GM18498 (cell line): ENCODE measurements around the gene KRT79.

Experiments
- ATAC-seq: cut with Tn5 transposase; IDR thresholded peaks from one replicate; pipeline ENCODE4 v1.9.1; 2021; ENCODE audit warnings: mild to moderate bottlenecking, moderate library complexity; ENCODE audit not compliant: unreplicated experiment

Gene KRT79

GRCh38 chr12:52820521-52820920 lies 13.6 kb downstream of the KRT79 start:
- ATAC-seq: no peak

- no peak for ATAC-seq
These were observed 14.2 kb downstream of the KRT79 start for GRCh38 chr12:52819731-52820510.

DNA sequence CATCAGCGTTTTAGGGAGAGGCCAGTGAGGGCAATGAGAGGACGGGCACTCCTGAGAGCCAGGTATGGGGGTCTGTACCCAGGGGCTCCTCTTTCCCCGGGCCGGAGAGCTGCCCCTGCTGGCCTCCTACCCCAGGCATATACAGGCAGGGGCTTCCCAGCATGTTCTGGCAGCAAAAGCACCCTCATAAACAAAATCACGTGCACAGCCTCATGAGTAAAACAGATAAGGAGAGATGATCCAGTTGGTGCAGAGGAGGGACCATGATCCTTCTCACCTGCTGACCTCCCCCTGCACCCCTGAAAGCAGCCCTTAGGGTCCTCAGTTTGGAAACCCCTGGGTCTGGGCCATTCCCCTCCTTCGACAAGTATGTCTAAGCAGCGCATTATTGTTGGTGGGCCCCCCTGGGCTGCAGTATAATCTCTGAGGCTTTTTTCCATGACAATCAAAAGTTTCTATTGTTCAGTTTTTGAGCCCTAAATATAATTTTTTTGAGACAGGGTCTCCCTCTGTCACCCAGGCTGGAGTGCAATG lies 15.2 kb downstream of the KRT79 start:
- no peak for ATAC-seq

DNA sequence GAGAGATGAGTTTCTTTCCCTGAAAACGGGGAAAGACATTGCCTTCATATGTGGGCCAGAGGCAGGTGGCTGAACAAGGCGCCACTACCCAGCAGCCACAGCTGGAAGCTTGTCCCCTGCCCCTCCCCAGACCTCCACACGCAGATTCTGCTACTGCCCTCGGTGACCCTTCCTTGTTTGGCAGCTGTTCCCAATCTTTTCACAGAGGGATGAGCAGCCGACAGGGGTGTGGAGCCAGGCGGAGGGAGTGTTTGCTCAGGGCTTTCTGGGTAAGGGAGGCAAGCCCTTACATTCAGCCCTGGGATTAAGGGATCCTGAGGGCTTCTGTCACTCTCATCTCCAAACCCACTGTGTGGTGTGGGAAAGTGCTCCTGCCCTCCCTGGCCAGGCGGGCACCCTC lies 15.7 kb downstream of the KRT79 start:
- ATAC-seq: no peak

DNA sequence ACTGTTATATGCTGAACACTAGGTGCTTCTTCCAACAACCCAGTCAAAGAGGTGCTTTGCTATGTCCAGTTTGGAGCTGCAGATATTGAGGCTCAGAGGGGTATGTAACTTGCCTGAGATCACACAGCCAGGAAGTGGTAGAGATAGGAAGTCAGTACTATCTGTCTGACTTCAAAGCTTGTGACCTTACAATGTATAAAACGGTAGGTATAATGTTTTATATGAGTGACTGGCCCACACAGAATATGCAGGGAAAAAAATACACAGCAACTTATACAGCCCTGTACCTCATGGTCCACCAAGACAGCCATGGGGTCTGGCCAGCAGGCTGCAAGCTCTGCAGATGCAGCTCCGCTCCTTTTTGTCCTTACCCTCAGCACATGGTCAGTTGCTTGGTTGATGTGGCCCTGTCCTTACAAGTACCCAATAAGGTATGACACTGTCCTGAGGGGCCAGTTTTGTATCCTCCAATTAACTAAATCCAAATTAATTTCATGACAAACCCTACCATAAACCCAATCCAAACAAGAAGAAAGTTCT lies 16.3 kb downstream of the KRT79 start:
- ATAC-seq: no peak

- no peak for ATAC-seq
These were observed 17.0 kb downstream of the KRT79 start for GRCh38 chr12:52817003-52817698.

DNA sequence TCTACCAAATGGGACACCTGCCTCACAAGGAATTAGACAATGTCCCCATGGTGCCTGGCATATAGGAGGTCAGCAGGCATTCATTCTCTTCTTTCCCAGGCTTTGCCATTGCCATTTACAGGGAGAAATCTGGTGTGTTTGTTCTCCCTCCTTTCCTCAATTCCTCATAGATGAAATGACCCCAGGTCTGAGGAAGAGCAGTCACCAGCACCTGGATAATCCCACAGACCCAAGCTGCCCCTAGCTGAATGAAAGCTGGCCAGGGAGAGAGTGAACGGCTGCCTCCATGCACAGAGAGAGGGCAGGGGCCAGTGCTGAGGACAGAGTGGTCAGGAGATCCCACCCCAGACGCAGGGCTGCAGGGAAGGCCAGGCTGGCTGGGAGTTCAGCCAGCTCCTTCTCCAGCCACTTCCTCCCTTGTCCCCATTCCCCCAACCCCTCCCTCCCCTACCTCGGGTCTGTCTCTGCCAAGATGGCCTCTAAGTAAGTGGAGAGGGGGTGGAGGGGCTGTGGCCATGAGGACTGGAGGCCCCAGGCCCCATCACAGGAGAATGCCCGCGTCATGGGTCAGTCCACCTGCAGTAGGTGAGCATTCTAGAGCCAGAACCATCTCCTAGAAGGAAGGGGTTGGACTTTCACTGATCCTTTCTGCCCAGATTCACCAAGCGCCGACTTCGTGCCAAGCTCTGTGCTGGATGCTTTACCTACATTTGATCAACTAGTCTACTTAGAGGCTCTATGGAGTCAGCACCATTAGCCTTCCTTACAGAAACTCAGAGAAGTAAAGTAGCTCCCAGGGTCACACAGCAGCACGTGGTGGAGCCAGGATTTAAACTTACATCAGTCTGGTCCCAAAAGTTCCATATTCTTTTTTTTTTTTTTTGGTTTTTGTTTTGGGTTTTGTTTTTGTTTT lies 18.2 kb downstream of the KRT79 start:
- no peak for ATAC-seq

- ATAC-seq: no peak
These were observed 18.9 kb downstream of the KRT79 start for GRCh38 chr12:52815161-52815560.

GRCh38 chr12:52814710-52815155 lies 19.4 kb downstream of the KRT79 start:
- no peak for ATAC-seq

DNA sequence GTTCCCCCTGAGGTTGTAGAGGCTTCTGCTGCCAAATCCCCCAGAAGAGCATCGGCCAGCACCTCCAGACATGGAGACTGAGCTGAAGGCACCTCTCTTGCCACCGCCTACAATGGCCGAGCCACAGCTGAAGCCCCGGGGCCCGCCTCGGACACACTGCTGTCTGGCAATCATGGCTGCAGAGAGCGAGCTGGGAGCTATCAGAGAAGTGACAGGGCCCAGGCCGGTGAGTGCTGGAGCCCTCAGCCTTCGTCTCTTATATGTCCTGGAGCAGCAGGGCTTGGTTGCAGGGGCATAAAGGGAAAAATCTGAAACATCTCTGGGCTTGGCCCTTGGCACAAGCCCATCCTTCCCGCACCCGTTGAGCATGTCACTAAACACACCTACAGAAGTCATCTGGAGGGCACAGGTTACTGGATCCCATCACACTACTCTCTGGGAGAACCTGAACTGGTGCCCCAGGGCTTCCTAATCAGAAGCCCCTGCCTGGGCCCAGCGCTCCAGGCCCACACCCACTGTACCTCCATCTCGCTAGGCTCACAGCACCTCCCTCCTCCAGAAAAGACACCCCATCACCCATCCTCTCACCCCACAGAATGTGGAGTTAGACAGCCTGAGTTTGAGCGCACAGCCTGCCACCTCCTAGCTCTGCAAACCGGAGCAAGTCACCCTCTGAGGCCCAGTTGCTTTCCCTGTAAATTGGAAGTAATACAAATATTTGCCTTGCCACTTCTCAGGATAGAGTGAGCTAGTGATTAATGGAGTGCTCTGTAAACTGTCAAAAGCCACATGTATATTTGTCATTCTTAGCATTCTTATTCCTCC lies 20.0 kb downstream of the KRT79 start, which contains the start of gene KRT4:
Gene KRT4 (minus strand): TSS at position 232 of the 825 bp plus-strand sequence. CDS start 58 bp downstream, at position 174.
- ATAC-seq: no peak

- no peak for ATAC-seq
These were observed 20.8 kb downstream of the KRT79 start for GRCh38 chr12:52813203-52813819.

DNA sequence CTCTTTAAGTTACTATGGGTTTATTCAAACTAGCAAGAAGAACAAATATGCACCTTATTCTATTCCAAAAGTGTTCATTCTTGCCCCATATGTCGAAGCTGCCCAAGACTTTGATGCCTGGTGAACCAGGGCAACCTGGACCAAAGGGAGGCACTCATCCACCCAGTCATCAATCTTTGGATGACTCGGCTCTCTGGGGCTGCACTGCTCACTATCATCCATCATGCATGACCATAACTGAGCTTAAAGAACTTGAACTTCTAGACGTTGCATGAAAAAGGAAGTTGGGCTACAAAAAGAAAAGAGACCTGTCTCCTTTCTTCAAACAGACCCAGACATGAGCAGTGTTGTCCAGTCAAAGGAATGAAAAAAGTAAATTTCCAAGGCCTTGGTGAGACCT lies 21.4 kb downstream of the KRT79 start:
- no peak for ATAC-seq

- ATAC-seq: no peak
These were observed 22.1 kb downstream of the KRT79 start for GRCh38 chr12:52812073-52812400.

GRCh38 chr12:52811191-52812072 lies 22.7 kb downstream of the KRT79 start:
- ATAC-seq: no peak

GRCh38 chr12:52810554-52810953 lies 23.6 kb downstream of the KRT79 start:
- no peak for ATAC-seq

- no peak for ATAC-seq
These were observed 24.9 kb downstream of the KRT79 start for GRCh38 chr12:52809166-52809565.

- no peak for ATAC-seq
These were observed 25.4 kb downstream of the KRT79 start for GRCh38 chr12:52808573-52809160.
